Thyroid gland (tissue), 4 donors: ENCODE data around the gene LRP2BP.

Experiments
- CTCF ChIP-seq, 6 experiments: fragments of 200-600 bp in 3 of 6; fragments of 450-650 bp in 3 of 6; sonication (generic) in 3 of 6; IDR thresholded peaks; one replicate each; pipeline ENCODE4 v1.5.1; 2016 to 2019; ENCODE audit warnings: antibody characterized with exemption in 6 of 6, mild to moderate bottlenecking in 2 of 6, inconsistent platforms in 1 of 6, moderate library complexity in 1 of 6
- POLR2A ChIP-seq, 2 donors: fragments of 450-650 bp; IDR thresholded peaks; one replicate each; pipeline ENCODE4 v1.6.1; 2017; ENCODE audit warnings: antibody characterized with exemption in 2 of 2, mild to moderate bottlenecking in 2 of 2, moderate library complexity in 1 of 2

GRCh38 chr4:185411849-185412248 is 16.1 kb upstream of the LRP2BP start:
- TF ChIP-seq CTCF (IDR thresholded peaks at IDR 0.05) (no peak), POLR2A (IDR thresholded peaks at IDR 0.05) (no peak)
